CD4-positive, CD25-positive, alpha-beta regulatory T cell (primary cell): ENCODE data around the gene EFTUD2. TPM values are rescaled to one million over a fixed set of nuclear protein-coding genes. Genes with fewer than 3 reads are reported as not detected.

Experiments used
- ATAC-seq, 2 donors: fragments of 150-1000 bp; cut with Tn5 transposase; one replicate each; pipeline ENCODE4 v1.10.0; 2021; ENCODE audit warnings: low read depth in 2 of 2, moderate number of reproducible peaks in 2 of 2, moderate library complexity in 1 of 2
- DNase-seq, 3 donors: peaks; one replicate each; pipeline versions ENCODE4 v3.0.0 to v3.0.0-alpha.2; 2012 to 2022; ENCODE audit warnings: mixed read lengths in 1 of 3
- H3K27ac ChIP-seq: one replicate; pipeline ENCODE4 v1.7.0; 2013; ENCODE audit warnings: mild to moderate bottlenecking, low read length; ENCODE audit not compliant: insufficient read depth, poor library complexity, severe bottlenecking
- H3K27me3 ChIP-seq: one replicate; pipeline ENCODE4 v1.7.0; 2013; ENCODE audit warnings: low read length; ENCODE audit not compliant: control insufficient read depth, insufficient read depth
- H3K36me3 ChIP-seq: one replicate; pipeline ENCODE4 v1.7.0; 2013; ENCODE audit warnings: mild to moderate bottlenecking, low read length, moderate library complexity; ENCODE audit not compliant: control insufficient read depth, insufficient read depth
- H3K4me1 ChIP-seq: 2 replicates; pipeline ENCODE4 v1.7.0; 2013; ENCODE audit warnings: mild to moderate bottlenecking, low read length; ENCODE audit not compliant: insufficient read depth, control insufficient read depth, poor library complexity, severe bottlenecking
- H3K4me3 ChIP-seq: one replicate; pipeline ENCODE4 v1.7.0; 2013; ENCODE audit warnings: low read depth, mild to moderate bottlenecking, low read length, moderate library complexity
- H3K9me3 ChIP-seq, 2 experiments: 1 replicate in 1 of 2; 2 replicates in 1 of 2; pipeline ENCODE4 v1.7.0; 2013; ENCODE audit warnings: low read length in 2 of 2, mild to moderate bottlenecking in 1 of 2, moderate library complexity in 1 of 2; ENCODE audit not compliant: control insufficient read depth in 2 of 2
- H3K27ac Mint-ChIP-seq, 3 donors: one replicate each; pipeline ENCODE4 v1.8.0; 2020 to 2022; ENCODE audit warnings: mild to moderate bottlenecking in 3 of 3, mixed read lengths in 3 of 3, moderate library complexity in 2 of 3
- H3K27me3 Mint-ChIP-seq: one replicate; pipeline ENCODE4 v1.8.0; 2022; ENCODE audit warnings: mild to moderate bottlenecking, mixed read lengths
- H3K36me3 Mint-ChIP-seq: one replicate; pipeline ENCODE4 v1.8.0; 2020; ENCODE audit warnings: mixed read lengths
- H3K4me1 Mint-ChIP-seq, 4 donors: one replicate each; pipeline ENCODE4 v1.8.0; 2020 to 2022; ENCODE audit warnings: mixed read lengths in 4 of 4, mild to moderate bottlenecking in 1 of 4
- H3K4me3 Mint-ChIP-seq, 4 donors: one replicate each; pipeline ENCODE4 v1.8.0; 2020 to 2022; ENCODE audit warnings: mild to moderate bottlenecking in 4 of 4, mixed read lengths in 4 of 4, moderate library complexity in 3 of 4
- H3K9me3 Mint-ChIP-seq, 7 donors: one replicate each; pipeline ENCODE4 v1.8.0; 2020 to 2022; ENCODE audit warnings: mixed read lengths in 7 of 7, mild to moderate bottlenecking in 3 of 7, moderate library complexity in 2 of 7
- polyA plus RNA-seq, 4 donors: library from polyadenylated mRNA; unstranded; fragments of 300-500 nt; fragmentation: Illumina TruSeq; gene quantifications; one replicate each; pipeline ENCODE4 v1.2.3, GENCODE V29; 2021
- total RNA-seq: library from RNA; stranded (reverse); gene quantifications from one replicate; pipeline ENCODE4 v1.2.3, GENCODE V29; 2022

The EFTUD2 gene
- total and polyA plus RNA-seq, 5 donors from 2014 or later, result 58.8 to 111 (median 79.3) TPM

- H3K27me3 Mint-ChIP-seq, result no peaks in the 10 kb centered on the region
- no peak overlapping the region for H3K27ac Mint-ChIP-seq
- Histone ChIP-seq H3K4me1 (peaks cover 19% of the 10 kb centered on the region), H3K27ac (no peak overlapping the region), H3K9me3 (no peaks in the 10 kb centered on the region), H3K36me3 (peaks cover 70% of the 10 kb centered on the region), H3K4me3 (no peak overlapping the region), H3K27me3 (no peaks in the 10 kb centered on the region)
- no peak for DNase-seq
- peaks cover 41% of the 10 kb centered on the region for H3K36me3 Mint-ChIP-seq
- ATAC-seq, result no peak
- H3K4me3 Mint-ChIP-seq, result no peak overlapping the region
- H3K9me3 Mint-ChIP-seq, result no peaks in the 10 kb centered on the region
- H3K4me1 Mint-ChIP-seq, result peaks cover 6 to 12% (median 12%) of the 10 kb centered on the region in 4 donors
Measured at GRCh38 chr17:44887016-44887415, 12.2 kb downstream of the EFTUD2 start.

GRCh38 chr17:44884941-44885340, 14.3 kb downstream of the EFTUD2 start:
- Mint-ChIP-seq H3K4me3 (no peak overlapping the region), H3K27me3 (no peaks in the 10 kb centered on the region), H3K27ac (no peak overlapping the region), H3K36me3 (peaks cover 42% of the 10 kb centered on the region), H3K4me1 (peaks cover 0 to 4% (median 3%) of the 10 kb centered on the region in 4 donors), H3K9me3 (no peaks in the 10 kb centered on the region)
- H3K4me3 ChIP-seq, result no peak overlapping the region
- no peak overlapping the region for H3K27ac ChIP-seq
- DNase-seq (no peak), ATAC-seq (no peak)
- no peaks in the 10 kb centered on the region for H3K9me3 ChIP-seq
- H3K4me1 ChIP-seq, result peaks cover 14% of the 10 kb centered on the region
- no peaks in the 10 kb centered on the region for H3K27me3 ChIP-seq
- H3K36me3 ChIP-seq, result peaks cover 73% of the 10 kb centered on the region

- Mint-ChIP-seq H3K36me3 (peaks cover 58% of the 10 kb centered on the region), H3K27ac (no peak overlapping the region), H3K9me3 (no peaks in the 10 kb centered on the region)
Measured at GRCh38 chr17:44881145-44881544, 18.1 kb downstream of the EFTUD2 start.

GRCh38 chr17:44880062-44880461, 19.2 kb downstream of the EFTUD2 start:
- Histone ChIP-seq H3K4me1 (no peaks in the 10 kb centered on the region), H3K27me3 (no peaks in the 10 kb centered on the region), H3K9me3 (no peaks in the 10 kb centered on the region), H3K4me3 (no peak overlapping the region), H3K36me3 (peaks cover 83% of the 10 kb centered on the region), H3K27ac (no peak overlapping the region)
- no peaks in the 10 kb centered on the region for H3K27me3 Mint-ChIP-seq
- H3K4me3 Mint-ChIP-seq, result no peak overlapping the region
- no peak overlapping the region for H3K27ac Mint-ChIP-seq
- H3K9me3 Mint-ChIP-seq, result no peaks in the 10 kb centered on the region
- peaks cover 58% of the 10 kb centered on the region for H3K36me3 Mint-ChIP-seq
- DNase-seq (no peak), ATAC-seq (no peak)
- H3K4me1 Mint-ChIP-seq, result peaks cover 0 to 5% (median 1%) of the 10 kb centered on the region in 4 donors

More at GRCh38 chr17:44881145-44881544, 18.1 kb downstream of the EFTUD2 start:
- H3K4me3 ChIP-seq, result no peak overlapping the region
- no peaks in the 10 kb centered on the region for H3K27me3 Mint-ChIP-seq
- H3K27ac ChIP-seq, result no peak overlapping the region
- H3K4me1 ChIP-seq, result no peaks in the 10 kb centered on the region
- peaks cover 86% of the 10 kb centered on the region for H3K36me3 ChIP-seq
- DNase-seq, result no peak
- H3K4me3 Mint-ChIP-seq, result no peak overlapping the region
- ATAC-seq, result no peak
- H3K27me3 ChIP-seq, result no peaks in the 10 kb centered on the region
- no peaks in the 10 kb centered on the region for H3K9me3 ChIP-seq
- H3K4me1 Mint-ChIP-seq, result peaks cover 0 to 5% (median 1%) of the 10 kb centered on the region in 4 donors

- H3K4me1 ChIP-seq, result no peaks in the 10 kb centered on the region
- no peaks in the 10 kb centered on the region for H3K27me3 Mint-ChIP-seq
- peaks cover 53% of the 10 kb centered on the region for H3K36me3 Mint-ChIP-seq
- peaks cover 0 to 5% (median 1%) of the 10 kb centered on the region in 4 donors for H3K4me1 Mint-ChIP-seq
- DNase-seq, result no peak
- ATAC-seq, result no peak
- H3K9me3 Mint-ChIP-seq, result no peaks in the 10 kb centered on the region
- H3K36me3 ChIP-seq, result peaks cover 82% of the 10 kb centered on the region
- H3K27ac ChIP-seq, result no peak overlapping the region
- H3K27ac Mint-ChIP-seq, result no peak overlapping the region
- no peak overlapping the region for H3K4me3 ChIP-seq
- no peak overlapping the region for H3K4me3 Mint-ChIP-seq
- H3K27me3 ChIP-seq, result no peaks in the 10 kb centered on the region
- no peaks in the 10 kb centered on the region for H3K9me3 ChIP-seq
Measured at GRCh38 chr17:44879376-44879775, 19.9 kb downstream of the EFTUD2 start.

- H3K9me3 ChIP-seq, result no peaks in the 10 kb centered on the region
- no peak overlapping the region for H3K27ac ChIP-seq
- Mint-ChIP-seq H3K36me3 (peaks cover 52% of the 10 kb centered on the region), H3K27me3 (no peaks in the 10 kb centered on the region), H3K27ac (no peak overlapping the region), H3K4me1 (peaks cover 0 to 5% (median 1%) of the 10 kb centered on the region in 4 donors), H3K9me3 (no peaks in the 10 kb centered on the region), H3K4me3 (no peak overlapping the region)
- H3K4me3 ChIP-seq, result no peak overlapping the region
- ATAC-seq (no peak), DNase-seq (peak in 2 of 3 donors; percentile 26 to 40)
- no peaks in the 10 kb centered on the region for H3K4me1 ChIP-seq
- no peaks in the 10 kb centered on the region for H3K27me3 ChIP-seq
- peaks cover 81% of the 10 kb centered on the region for H3K36me3 ChIP-seq
Measured at GRCh38 chr17:44878627-44879221, 20.5 kb downstream of the EFTUD2 start.

- Histone ChIP-seq H3K4me3 (no peak overlapping the region), H3K27me3 (no peaks in the 10 kb centered on the region), H3K9me3 (no peaks in the 10 kb centered on the region), H3K4me1 (no peaks in the 10 kb centered on the region), H3K27ac (no peak overlapping the region), H3K36me3 (peaks cover 81% of the 10 kb centered on the region)
- no peak for ATAC-seq
- Mint-ChIP-seq H3K4me3 (no peak overlapping the region), H3K36me3 (peaks cover 40% of the 10 kb centered on the region), H3K27ac (no peak overlapping the region), H3K9me3 (no peaks in the 10 kb centered on the region), H3K27me3 (no peaks in the 10 kb centered on the region), H3K4me1 (peaks cover 0 to 5% (median 1%) of the 10 kb centered on the region in 4 donors)
- DNase-seq, result no peak
Measured at GRCh38 chr17:44877121-44877520, 22.1 kb downstream of the EFTUD2 start.

- no peak for DNase-seq
- H3K4me1 ChIP-seq, result no peaks in the 10 kb centered on the region
- Mint-ChIP-seq H3K4me3 (no peak overlapping the region), H3K27ac (no peak overlapping the region), H3K36me3 (peaks cover 44% of the 10 kb centered on the region), H3K27me3 (no peaks in the 10 kb centered on the region), H3K4me1 (peaks cover 0 to 5% (median 1%) of the 10 kb centered on the region in 4 donors), H3K9me3 (no peaks in the 10 kb centered on the region)
- no peak overlapping the region for H3K27ac ChIP-seq
- H3K9me3 ChIP-seq, result no peaks in the 10 kb centered on the region
- no peak overlapping the region for H3K4me3 ChIP-seq
- no peaks in the 10 kb centered on the region for H3K27me3 ChIP-seq
- peaks cover 77% of the 10 kb centered on the region for H3K36me3 ChIP-seq
- no peak for ATAC-seq
Measured at GRCh38 chr17:44875761-44876160, 23.5 kb downstream of the EFTUD2 start.
